ENCODE data around the gene CFAP74.

DNA sequence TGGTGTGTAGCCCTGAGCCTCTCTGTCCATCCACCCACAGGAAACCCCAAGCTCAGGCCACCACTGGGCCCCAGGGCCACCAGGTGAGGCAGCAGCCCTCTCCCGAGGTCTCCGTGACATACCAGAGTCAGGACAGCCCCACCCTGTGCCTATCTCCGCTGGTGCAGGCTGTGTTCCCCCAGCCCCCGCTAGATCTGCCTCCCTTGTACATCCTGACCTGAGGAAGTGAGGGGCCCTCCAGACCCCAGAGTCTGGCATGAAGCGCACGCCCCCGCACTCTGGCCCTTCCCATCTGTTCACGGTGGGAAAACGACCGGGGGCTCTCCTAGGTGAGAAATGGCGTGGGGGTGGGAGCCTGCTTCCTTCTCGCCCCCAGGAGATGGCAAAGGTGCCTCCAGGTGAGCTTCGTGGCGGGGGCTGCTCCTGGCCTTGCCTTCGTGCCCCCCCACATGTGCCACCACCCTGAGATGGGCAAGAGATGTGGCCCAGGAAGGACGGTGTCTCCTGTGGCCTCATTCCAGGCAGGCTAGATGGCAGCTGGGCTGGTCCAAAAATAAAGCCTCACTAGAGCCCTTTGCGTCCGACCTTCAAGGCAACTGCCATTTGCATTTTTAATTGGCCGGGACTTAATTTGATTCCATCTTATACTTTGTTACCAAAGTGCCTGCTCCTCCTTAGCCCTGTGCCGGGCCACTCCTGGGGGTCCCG is 18.6 kb upstream of the CFAP74 start:
- TF ChIP-seq CTCF (IDR thresholded peaks at IDR 0.05) = no peak
- TF ChIP-seq POLR2A (IDR thresholded peaks at IDR 0.05) = no peak

All from testis (tissue), 2 donors.